Cardiac fibroblast (primary cell): ENCODE results near the gene JAZF1.

Source experiments
- DNase-seq, 2 donors: peaks; one replicate each; pipeline versions ENCODE4 v3.0.0 to v3.0.0-alpha.2; 2010; ENCODE audit warnings: low read depth in 2 of 2
- H3K4me3 ChIP-seq, 2 donors: replicated peaks in 1 of 2; 1 replicate in 1 of 2; 2 replicates in 1 of 2; pipeline ENCODE4 v1.5.1; 2011; ENCODE audit warnings: low read depth in 2 of 2, low read length in 2 of 2, mild to moderate bottlenecking in 2 of 2, moderate library complexity in 1 of 2
- TF ChIP-seq, protein P1 (sequence below): IDR thresholded peaks from one replicate; pipeline ENCODE4 v1.5.1; 2011; ENCODE audit warnings: low read depth, mild to moderate bottlenecking, low read length, inconsistent platforms

The JAZF1 gene

DNA sequence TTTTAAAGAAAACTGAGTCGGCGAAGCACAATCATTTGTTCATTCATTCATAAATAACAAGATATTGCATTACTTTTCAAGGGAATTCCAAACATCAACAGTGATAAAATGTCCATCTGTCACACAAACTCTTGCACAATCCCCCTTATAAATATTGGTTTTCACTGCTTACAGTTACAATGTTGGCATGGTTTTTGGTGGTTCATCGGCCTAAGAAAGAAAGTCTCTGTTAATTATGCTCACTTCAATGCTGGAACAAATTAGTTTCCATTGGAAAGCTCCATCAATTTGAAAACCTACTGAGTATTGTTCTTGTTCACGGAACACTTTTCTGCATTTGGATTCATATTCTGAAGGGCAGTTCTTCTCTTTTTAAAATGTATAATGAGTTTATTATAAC is 188.5 kb downstream of the JAZF1 start:
- H3K4me3 ChIP-seq: no peak overlapping the region
- TF ChIP-seq, protein P1, sequence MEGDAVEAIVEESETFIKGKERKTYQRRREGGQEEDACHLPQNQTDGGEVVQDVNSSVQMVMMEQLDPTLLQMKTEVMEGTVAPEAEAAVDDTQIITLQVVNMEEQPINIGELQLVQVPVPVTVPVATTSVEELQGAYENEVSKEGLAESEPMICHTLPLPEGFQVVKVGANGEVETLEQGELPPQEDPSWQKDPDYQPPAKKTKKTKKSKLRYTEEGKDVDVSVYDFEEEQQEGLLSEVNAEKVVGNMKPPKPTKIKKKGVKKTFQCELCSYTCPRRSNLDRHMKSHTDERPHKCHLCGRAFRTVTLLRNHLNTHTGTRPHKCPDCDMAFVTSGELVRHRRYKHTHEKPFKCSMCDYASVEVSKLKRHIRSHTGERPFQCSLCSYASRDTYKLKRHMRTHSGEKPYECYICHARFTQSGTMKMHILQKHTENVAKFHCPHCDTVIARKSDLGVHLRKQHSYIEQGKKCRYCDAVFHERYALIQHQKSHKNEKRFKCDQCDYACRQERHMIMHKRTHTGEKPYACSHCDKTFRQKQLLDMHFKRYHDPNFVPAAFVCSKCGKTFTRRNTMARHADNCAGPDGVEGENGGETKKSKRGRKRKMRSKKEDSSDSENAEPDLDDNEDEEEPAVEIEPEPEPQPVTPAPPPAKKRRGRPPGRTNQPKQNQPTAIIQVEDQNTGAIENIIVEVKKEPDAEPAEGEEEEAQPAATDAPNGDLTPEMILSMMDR: no peak
- DNase-seq: no peak

DNA sequence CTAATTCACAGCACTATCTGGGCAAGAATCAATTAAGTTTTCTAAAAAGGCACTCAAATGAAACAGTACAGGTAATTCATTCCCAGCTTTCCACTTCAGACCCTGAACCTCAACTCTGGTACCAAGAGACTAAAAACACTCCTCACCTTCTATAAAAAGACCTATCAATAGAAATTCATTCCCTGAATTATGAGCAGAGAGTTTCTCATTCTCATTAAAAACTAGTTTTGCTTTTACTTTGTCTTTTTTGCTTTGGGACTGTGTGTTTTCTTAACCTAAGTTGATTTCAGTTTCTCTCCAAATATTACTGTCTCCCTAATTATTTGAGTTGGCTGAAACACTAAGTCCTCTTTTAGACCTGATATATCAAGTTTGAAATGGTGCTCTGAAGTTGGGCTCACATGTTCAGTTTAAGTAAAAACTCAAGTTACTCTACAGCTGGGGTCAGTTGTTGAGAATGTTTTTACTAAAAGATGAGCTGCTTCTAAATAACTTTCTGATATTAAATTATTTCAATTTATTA is 189.5 kb downstream of the JAZF1 start:
- no peak for DNase-seq
- TF ChIP-seq, protein P1: no peak
- no peak overlapping the region for H3K4me3 ChIP-seq

DNA sequence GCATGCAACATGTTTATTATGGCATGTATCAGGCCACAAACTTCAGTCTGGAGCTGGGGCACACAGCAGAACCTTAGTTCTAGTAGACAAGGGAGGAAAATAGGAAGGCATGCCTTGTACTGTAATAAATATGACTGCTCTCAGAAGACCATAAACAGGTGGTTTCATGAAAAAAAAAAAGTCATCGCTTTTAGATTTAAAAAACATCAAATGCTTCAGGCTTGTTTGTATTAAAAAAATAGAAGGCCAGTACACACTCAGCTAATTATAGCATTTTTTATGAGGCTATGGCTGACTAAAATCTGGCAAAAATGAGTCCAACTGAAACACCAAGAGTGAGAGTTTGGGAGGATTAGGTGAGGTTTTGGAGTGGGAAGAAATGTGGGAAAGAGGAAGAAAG is 204.1 kb downstream of the JAZF1 start:
- TF ChIP-seq, protein P1: no peak
- no peak for DNase-seq
- H3K4me3 ChIP-seq: no peak overlapping the region

DNA sequence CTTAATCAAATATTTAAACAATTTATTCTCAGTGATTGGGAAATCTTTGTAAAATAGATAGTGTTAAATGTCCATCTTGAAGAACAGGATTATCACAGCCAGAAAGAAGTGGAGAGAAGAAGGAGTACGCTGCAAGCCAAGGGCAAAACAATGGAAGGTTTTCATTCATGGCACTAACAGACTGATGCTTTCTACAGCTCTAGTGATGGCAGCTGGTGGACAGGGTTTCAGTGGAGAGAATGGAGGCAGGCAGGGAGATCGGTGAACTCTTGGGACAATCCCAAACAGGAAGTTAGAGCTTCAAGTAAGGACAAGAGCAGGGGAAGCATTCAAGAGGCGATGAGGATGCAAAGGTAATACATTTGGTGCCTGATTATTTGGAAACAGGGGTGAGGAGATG is 207.0 kb downstream of the JAZF1 start:
- no peak overlapping the region for H3K4me3 ChIP-seq
- TF ChIP-seq, protein P1: no peak
- no peak for DNase-seq

DNA sequence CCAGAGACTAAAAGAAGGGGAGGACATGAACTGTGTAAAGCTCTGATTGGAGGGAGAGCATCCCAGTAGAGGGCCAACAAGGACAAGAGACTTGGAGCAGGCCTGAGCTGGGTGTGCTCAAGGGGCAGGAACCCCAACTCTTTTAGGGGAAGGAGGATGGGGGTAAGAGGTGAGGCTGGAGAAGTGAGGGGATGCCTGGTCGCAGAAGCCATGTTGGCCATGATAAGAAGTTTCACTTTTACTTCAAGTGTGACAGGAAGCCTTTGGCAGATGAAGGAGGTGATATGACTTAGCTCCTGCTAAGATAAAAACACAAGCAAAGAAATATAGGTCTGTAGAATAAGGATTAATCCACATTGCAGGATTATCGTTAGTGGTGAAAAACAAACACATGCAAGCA is 208.3 kb downstream of the JAZF1 start:
- no peak overlapping the region for H3K4me3 ChIP-seq
- DNase-seq: no peak
- TF ChIP-seq, protein P1: no peak

DNA sequence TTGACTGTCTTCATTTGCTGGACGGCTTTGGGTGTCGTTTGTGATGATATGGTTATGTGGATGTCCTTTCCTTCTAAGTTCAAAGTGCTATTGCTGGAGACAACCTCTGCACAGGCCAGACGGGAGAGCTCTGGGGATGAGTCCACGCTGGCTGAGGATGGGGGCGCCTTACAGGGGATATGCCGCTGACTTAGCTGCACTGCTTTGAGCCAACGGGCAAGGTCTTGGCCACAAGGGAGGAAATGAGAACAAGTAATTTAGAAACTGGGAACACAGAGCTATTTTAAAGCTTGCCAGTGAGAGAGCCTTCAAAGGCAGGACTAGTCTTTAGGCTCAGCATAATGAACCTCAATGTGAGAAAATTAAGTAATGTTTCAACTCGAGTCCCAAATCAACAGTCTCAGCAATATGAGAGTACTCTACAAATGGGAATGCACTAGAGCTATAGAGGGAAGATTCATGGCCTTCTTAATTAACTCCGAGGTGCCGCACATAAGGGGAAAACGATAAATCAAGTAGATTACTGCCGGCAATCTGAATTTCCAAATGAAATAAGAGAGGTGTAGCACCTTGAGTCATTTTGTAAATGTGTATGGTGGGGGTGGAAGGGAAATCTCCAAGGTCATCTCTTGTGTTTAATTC is 209.3 kb downstream of the JAZF1 start:
- no peak for DNase-seq
- H3K4me3 ChIP-seq: no peak overlapping the region
- TF ChIP-seq, protein P1: no peak

DNA sequence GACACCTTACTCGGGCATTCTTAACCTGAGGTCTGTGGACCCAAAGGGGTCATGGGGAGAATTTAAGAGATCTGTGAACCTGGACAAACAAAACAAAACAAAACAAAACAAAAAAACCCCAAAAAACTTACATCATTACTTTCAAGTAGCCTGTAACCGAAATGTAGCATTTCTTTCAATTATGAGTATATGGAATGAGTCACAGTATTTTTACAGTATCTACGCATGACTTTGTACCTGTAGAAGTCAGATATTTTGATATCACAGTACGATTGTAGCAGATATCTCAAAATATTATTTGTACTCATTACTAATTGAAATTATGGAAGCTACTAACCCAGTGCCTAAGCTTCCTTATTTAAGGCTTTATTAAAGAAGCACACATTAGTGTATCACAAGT is 210.2 kb downstream of the JAZF1 start:
- TF ChIP-seq, protein P1: no peak
- H3K4me3 ChIP-seq: no peak overlapping the region
- no peak for DNase-seq
